Neural progenitor cell (in vitro differentiated cells): ENCODE measurements around the gene YDJC. TPM values are rescaled to one million over a fixed set of nuclear protein-coding genes. Genes with fewer than 3 reads are reported as not detected.

Experiments used
- DNase-seq: peaks from one replicate; pipeline ENCODE4 v3.0.0-alpha.2; 2016; ENCODE audit warnings: low spot score
- H2AFZ ChIP-seq: fragments of 200-600 bp; sonication (generic); replicated peaks from 2 replicates; pipeline ENCODE4 v1.6.1; 2016; ENCODE audit warnings: antibody characterized with exemption
- H3F3A ChIP-seq: fragments of 200-600 bp; sonication (generic); 2 replicates; pipeline ENCODE4 v1.6.1; 2016; ENCODE audit warnings: antibody characterized with exemption, low read depth
- H3K27ac ChIP-seq: fragments of 200-600 bp; sonication (generic); 2 replicates; pipeline ENCODE4 v1.5.1; 2016; ENCODE audit warnings: mild to moderate bottlenecking
- H3K27me3 ChIP-seq: fragments of 200-600 bp; sonication (generic); 2 replicates; pipeline ENCODE4 v1.6.1; 2016; ENCODE audit warnings: mild to moderate bottlenecking, moderate library complexity
- H3K36me3 ChIP-seq: fragments of 200-600 bp; sonication (generic); 2 replicates; pipeline ENCODE4 v1.5.1; 2016
- H3K4me1 ChIP-seq: fragments of 200-600 bp; sonication (generic); 2 replicates; pipeline ENCODE4 v1.6.1; 2016; ENCODE audit warnings: mixed run types
- H3K4me2 ChIP-seq: fragments of 200-600 bp; sonication (generic); 2 replicates; pipeline ENCODE4 v1.6.1; 2016
- H3K4me3 ChIP-seq: fragments of 200-600 bp; sonication (generic); 2 replicates; pipeline ENCODE4 v1.5.1; 2016
- H3K79me2 ChIP-seq: fragments of 200-600 bp; sonication (generic); 2 replicates; pipeline ENCODE4 v1.6.1; 2016; ENCODE audit warnings: low read depth
- H3K9ac ChIP-seq: fragments of 200-600 bp; sonication (generic); 2 replicates; pipeline ENCODE4 v1.6.1; 2016
- H3K9me3 ChIP-seq: fragments of 200-600 bp; sonication (generic); 2 replicates; pipeline ENCODE4 v1.5.1; 2016; ENCODE audit warnings: low read depth
- H4K20me1 ChIP-seq: fragments of 200-600 bp; sonication (generic); 2 replicates; pipeline ENCODE4 v1.6.1; 2016; ENCODE audit warnings: low read depth
- H3K27ac Mint-ChIP-seq: 3 replicates; pipeline ENCODE4 v1.8.0; 2021; ENCODE audit warnings: mixed read lengths
- H3K27me3 Mint-ChIP-seq: 2 replicates; pipeline ENCODE4 v1.8.0; 2022; ENCODE audit warnings: low read depth, mild to moderate bottlenecking, inconsistent platforms, moderate library complexity, mixed read lengths; ENCODE audit not compliant: insufficient read depth
- H3K36me3 Mint-ChIP-seq: 3 replicates; pipeline ENCODE4 v1.8.0; 2021; ENCODE audit warnings: mixed read lengths
- H3K4me1 Mint-ChIP-seq: 3 replicates; pipeline ENCODE4 v1.8.0; 2021; ENCODE audit warnings: mixed read lengths
- H3K4me3 Mint-ChIP-seq: 3 replicates; pipeline ENCODE4 v1.8.0; 2021; ENCODE audit warnings: mild to moderate bottlenecking, moderate library complexity, mixed read lengths
- H3K9me3 Mint-ChIP-seq: 3 replicates; pipeline ENCODE4 v1.8.0; 2020; ENCODE audit warnings: mixed read lengths
- EZH2 ChIP-seq: fragments of 200-600 bp; sonication (generic); IDR thresholded peaks from 2 replicates; pipeline ENCODE4 v1.6.1; 2017; ENCODE audit warnings: antibody characterized with exemption, mild to moderate bottlenecking, moderate library complexity
- EZH2phosphoT487 ChIP-seq: fragments of 200-600 bp; sonication (generic); IDR thresholded peaks from 2 replicates; pipeline ENCODE4 v1.6.1; 2017; ENCODE audit warnings: antibody characterized with exemption
- total RNA-seq: library from RNA; depleted of rRNA; stranded (reverse); fragments of >200 nt; gene quantifications from 2 replicates; pipeline ENCODE4 v1.2.3, GENCODE V29; 2015; ENCODE audit warnings: low replicate concordance
- TF ChIP-seq, protein P1 (sequence below): fragments of 200-600 bp; sonication (generic); IDR thresholded peaks from 2 replicates; pipeline ENCODE4 v1.5.1; 2017; ENCODE audit warnings: antibody characterized with exemption, mild to moderate bottlenecking

Gene YDJC
- total RNA-seq, 1 donor from 2014 or later = 4.8 TPM

GRCh38 chr22:21591695-21592094, 38.1 kb downstream of the YDJC start:
- no peak overlapping the region for H3K4me3 ChIP-seq
- H3K4me1 Mint-ChIP-seq = peaks cover 2% of the 10 kb centered on the region
- H3K4me2 ChIP-seq = no peak overlapping the region
- H3K9ac ChIP-seq = no peak overlapping the region
- no peaks in the 10 kb centered on the region for H3F3A ChIP-seq
- H4K20me1 ChIP-seq = peaks cover 99% of the 10 kb centered on the region
- no peak overlapping the region for H3K4me3 Mint-ChIP-seq
- H3K27me3 Mint-ChIP-seq = peaks cover 5% of the 10 kb centered on the region
- DNase-seq = no peak
- peaks cover 5% of the 10 kb centered on the region for H3K36me3 ChIP-seq
- TF ChIP-seq EZH2phosphoT487 = no peak
- H3K9me3 Mint-ChIP-seq = no peaks in the 10 kb centered on the region
- H3K9me3 ChIP-seq = no peaks in the 10 kb centered on the region
- H3K4me1 ChIP-seq = no peaks in the 10 kb centered on the region
- H3K27ac ChIP-seq = no peak overlapping the region
- H3K27ac Mint-ChIP-seq = no peak overlapping the region
- H2AFZ ChIP-seq = no peak overlapping the region
- no peaks in the 10 kb centered on the region for H3K27me3 ChIP-seq
- peaks cover 100% of the 10 kb centered on the region for H3K79me2 ChIP-seq
- peaks cover 47% of the 10 kb centered on the region for H3K36me3 Mint-ChIP-seq

DNA sequence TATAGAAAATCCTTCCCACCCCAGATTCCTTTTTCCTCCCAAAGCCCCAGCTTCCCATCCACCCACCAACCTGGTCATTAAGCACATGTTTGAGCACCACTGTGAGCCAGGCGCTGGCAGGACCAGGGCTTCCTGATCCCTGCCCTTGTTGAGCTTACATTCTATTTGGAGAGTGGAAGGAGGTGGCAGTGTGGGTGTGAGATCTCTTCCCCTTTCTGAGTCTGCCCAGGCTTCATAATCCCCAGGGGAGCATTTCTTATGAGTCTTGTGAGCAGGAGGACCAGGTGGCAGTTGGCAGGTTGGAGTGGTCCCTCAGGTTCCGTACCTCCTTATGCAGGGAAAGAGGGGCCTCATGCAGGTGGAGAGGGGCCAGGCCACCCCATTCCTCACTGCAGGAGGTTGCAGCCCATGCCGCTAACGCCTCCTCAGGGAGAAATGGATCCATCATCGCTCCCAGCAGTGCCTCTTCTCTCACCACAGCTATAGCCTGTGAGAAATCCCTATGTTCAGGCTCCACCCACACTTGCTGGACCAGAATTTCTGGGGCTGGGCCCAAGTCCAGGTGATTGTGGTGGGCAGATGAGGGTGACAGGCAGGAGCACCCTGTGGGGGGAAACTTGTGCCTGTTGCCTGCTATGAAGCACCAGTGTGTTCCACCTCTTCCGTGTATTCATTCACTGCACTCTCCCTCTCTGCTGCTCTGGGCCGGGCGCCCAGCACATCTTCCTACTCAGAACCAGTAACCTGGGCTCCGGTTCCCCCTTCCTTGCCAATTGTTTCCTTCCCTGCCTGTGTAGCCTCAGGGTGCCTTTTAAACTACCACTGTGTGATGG, 38.8 kb downstream of the YDJC start:
- TF ChIP-seq, protein P1, sequence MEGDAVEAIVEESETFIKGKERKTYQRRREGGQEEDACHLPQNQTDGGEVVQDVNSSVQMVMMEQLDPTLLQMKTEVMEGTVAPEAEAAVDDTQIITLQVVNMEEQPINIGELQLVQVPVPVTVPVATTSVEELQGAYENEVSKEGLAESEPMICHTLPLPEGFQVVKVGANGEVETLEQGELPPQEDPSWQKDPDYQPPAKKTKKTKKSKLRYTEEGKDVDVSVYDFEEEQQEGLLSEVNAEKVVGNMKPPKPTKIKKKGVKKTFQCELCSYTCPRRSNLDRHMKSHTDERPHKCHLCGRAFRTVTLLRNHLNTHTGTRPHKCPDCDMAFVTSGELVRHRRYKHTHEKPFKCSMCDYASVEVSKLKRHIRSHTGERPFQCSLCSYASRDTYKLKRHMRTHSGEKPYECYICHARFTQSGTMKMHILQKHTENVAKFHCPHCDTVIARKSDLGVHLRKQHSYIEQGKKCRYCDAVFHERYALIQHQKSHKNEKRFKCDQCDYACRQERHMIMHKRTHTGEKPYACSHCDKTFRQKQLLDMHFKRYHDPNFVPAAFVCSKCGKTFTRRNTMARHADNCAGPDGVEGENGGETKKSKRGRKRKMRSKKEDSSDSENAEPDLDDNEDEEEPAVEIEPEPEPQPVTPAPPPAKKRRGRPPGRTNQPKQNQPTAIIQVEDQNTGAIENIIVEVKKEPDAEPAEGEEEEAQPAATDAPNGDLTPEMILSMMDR = no peak
- TF ChIP-seq EZH2 (no peak), EZH2phosphoT487 (no peak)
- H3K9ac ChIP-seq = no peak overlapping the region
- Mint-ChIP-seq H3K4me3 (no peak overlapping the region), H3K4me1 (peaks cover 2% of the 10 kb centered on the region), H3K27ac (no peak overlapping the region), H3K36me3 (peaks cover 46% of the 10 kb centered on the region), H3K9me3 (no peaks in the 10 kb centered on the region), H3K27me3 (peaks cover 5% of the 10 kb centered on the region)
- no peaks in the 10 kb centered on the region for H3K4me1 ChIP-seq
- H3F3A ChIP-seq = no peaks in the 10 kb centered on the region
- DNase-seq = no peak
- H3K27me3 ChIP-seq = no peaks in the 10 kb centered on the region
- peaks cover 100% of the 10 kb centered on the region for H3K79me2 ChIP-seq
- peaks cover 99% of the 10 kb centered on the region for H4K20me1 ChIP-seq
- peaks cover 5% of the 10 kb centered on the region for H3K36me3 ChIP-seq
- no peaks in the 10 kb centered on the region for H3K9me3 ChIP-seq
- no peak overlapping the region for H3K4me3 ChIP-seq
- no peak overlapping the region for H3K27ac ChIP-seq
- no peak overlapping the region for H3K4me2 ChIP-seq
- no peak overlapping the region for H2AFZ ChIP-seq

- Histone ChIP-seq H3K9ac (no peak overlapping the region), H2AFZ (no peak overlapping the region), H3K4me3 (no peak overlapping the region), H3F3A (no peaks in the 10 kb centered on the region), H3K27ac (no peak overlapping the region), H3K4me2 (no peak overlapping the region), H4K20me1 (peaks cover 100% of the 10 kb centered on the region), H3K9me3 (no peaks in the 10 kb centered on the region), H3K27me3 (no peaks in the 10 kb centered on the region), H3K4me1 (no peaks in the 10 kb centered on the region), H3K79me2 (peaks cover 100% of the 10 kb centered on the region), H3K36me3 (peaks cover 4% of the 10 kb centered on the region)
- H3K4me1 Mint-ChIP-seq = peaks cover 2% of the 10 kb centered on the region
- no peak for DNase-seq
- TF ChIP-seq EZH2 = no peak
- no peak overlapping the region for H3K4me3 Mint-ChIP-seq
- peaks cover 39% of the 10 kb centered on the region for H3K36me3 Mint-ChIP-seq
- no peak overlapping the region for H3K27ac Mint-ChIP-seq
- peaks cover 7% of the 10 kb centered on the region for H3K27me3 Mint-ChIP-seq
- no peaks in the 10 kb centered on the region for H3K9me3 Mint-ChIP-seq
Observed at GRCh38 chr22:21589396-21589795, 40.4 kb downstream of the YDJC start.

GRCh38 chr22:21587803-21588611, 41.8 kb downstream of the YDJC start:
- H3K4me3 ChIP-seq = no peak overlapping the region
- no peak overlapping the region for H3K4me3 Mint-ChIP-seq
- TF ChIP-seq, protein P1 = no peak
- TF ChIP-seq EZH2phosphoT487 (no peak), EZH2 (no peak)

More at GRCh38 chr22:21587803-21588611, 41.8 kb downstream of the YDJC start:
- no peaks in the 10 kb centered on the region for H3K4me1 ChIP-seq
- no peak for DNase-seq
- H3K27ac ChIP-seq = no peak overlapping the region
- no peak overlapping the region for H3K4me2 ChIP-seq
- no peaks in the 10 kb centered on the region for H3K27me3 ChIP-seq
- no peak overlapping the region for H2AFZ ChIP-seq
- H4K20me1 ChIP-seq = peaks cover 100% of the 10 kb centered on the region
- no peaks in the 10 kb centered on the region for H3K9me3 ChIP-seq
- H3K36me3 Mint-ChIP-seq = peaks cover 29% of the 10 kb centered on the region
- H3K4me1 Mint-ChIP-seq = peaks cover 2% of the 10 kb centered on the region
- no peaks in the 10 kb centered on the region for H3F3A ChIP-seq
- H3K9me3 Mint-ChIP-seq = no peaks in the 10 kb centered on the region
- no peak overlapping the region for H3K9ac ChIP-seq
- peaks cover 100% of the 10 kb centered on the region for H3K79me2 ChIP-seq
- no peaks in the 10 kb centered on the region for H3K36me3 ChIP-seq
- no peak overlapping the region for H3K27ac Mint-ChIP-seq
- H3K27me3 Mint-ChIP-seq = peaks cover 7% of the 10 kb centered on the region
